Activated CD4-positive, alpha-beta memory T cell treated with anti-CD3 and anti-CD28 coated beads, Interleukin-2, amount 10 ng/mL, durations not matched to agents 7 days and 5 days (primary cell): Measurements from ENCODE around the gene URB1. TPM values are rescaled to one million over a fixed set of nuclear protein-coding genes. Genes with fewer than 3 reads are reported as not detected.
"Not testable (repeated sequence)": the region's sequence is repeated elsewhere in the genome, so short reads cannot be mapped to it uniquely, and the experiment has no call there.

Experiments
- CTCF ChIA-PET: fragments of 350-600 bp; sonication (Branson Sonifier 250); formaldehyde crosslinking; loops from one replicate; lab custom pipeline; 2021; ENCODE audit warnings: antibody characterized with exemption, inconsistent platforms; lab: Charles Lee
- POLR2A ChIA-PET: fragments of 350-600 bp; sonication (Branson Sonifier 250); formaldehyde crosslinking; loops from one replicate; lab custom pipeline; 2021; ENCODE audit warnings: antibody characterized with exemption; lab: Charles Lee
- DNase-seq: peaks from one replicate; pipeline ENCODE4 v3.0.0-alpha.2; 2020
- H3K27ac Mint-ChIP-seq: one replicate; pipeline ENCODE4 v1.8.0; 2021; ENCODE audit warnings: mild to moderate bottlenecking, mixed read lengths
- H3K27me3 Mint-ChIP-seq: one replicate; pipeline ENCODE4 v1.8.0; 2021; ENCODE audit warnings: mixed read lengths
- H3K36me3 Mint-ChIP-seq: one replicate; pipeline ENCODE4 v1.8.0; 2021; ENCODE audit warnings: low read depth, mixed read lengths
- H3K4me1 Mint-ChIP-seq: one replicate; pipeline ENCODE4 v1.8.0; 2021; ENCODE audit warnings: mixed read lengths
- H3K4me3 Mint-ChIP-seq: one replicate; pipeline ENCODE4 v1.8.0; 2021; ENCODE audit warnings: mild to moderate bottlenecking, mixed read lengths
- H3K9me3 Mint-ChIP-seq: one replicate; pipeline ENCODE4 v1.8.0; 2021; ENCODE audit warnings: mixed read lengths
- total RNA-seq, 2 experiments: library from RNA; stranded (reverse); gene quantifications; one replicate each; pipeline ENCODE4 v1.2.3, GENCODE V29; 2021

The URB1 gene
- total RNA-seq, 2 experiments from 2014 or later = 9.1 TPM

GRCh38 chr21:32276671-32277070 is 116.1 kb downstream of the URB1 start:
- ChIA-PET POLR2A (no interaction called here), CTCF (interaction anchor here (1.9 kb wide), 1 partner anchor 324 kb away, joined by 13 read pairs; no protein-coding TSS in a partner anchor)
- peaks cover 14% of the 10 kb centered on the region for H3K36me3 Mint-ChIP-seq
- no peak overlapping the region for H3K4me3 Mint-ChIP-seq
- no peaks in the 10 kb centered on the region for H3K9me3 Mint-ChIP-seq
- H3K27ac Mint-ChIP-seq = no peak overlapping the region
- peaks cover 34% of the 10 kb centered on the region for H3K4me1 Mint-ChIP-seq
- no peaks in the 10 kb centered on the region for H3K27me3 Mint-ChIP-seq
- no peak for DNase-seq

DNA sequence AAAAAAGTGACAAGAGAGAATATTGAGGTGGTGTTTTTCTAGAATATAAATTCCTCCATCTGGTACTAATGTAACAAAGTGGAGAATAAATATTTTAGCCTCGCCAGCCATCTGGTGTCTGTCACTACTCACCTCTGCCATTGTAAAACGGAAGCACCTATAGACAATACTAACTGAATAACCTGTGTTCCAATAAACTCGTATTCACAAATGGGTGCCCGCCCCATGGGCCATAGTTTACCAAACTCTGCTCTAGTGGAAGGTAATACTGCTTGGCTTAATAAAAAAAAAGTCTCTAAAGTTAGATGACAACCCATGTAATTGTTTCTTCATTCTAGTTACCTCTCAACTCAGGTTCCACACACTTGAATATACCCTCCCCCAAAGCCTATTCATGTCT is 122.1 kb downstream of the URB1 start:
- ChIA-PET CTCF (interaction anchor here (0.6 kb wide), 1 partner anchor 330 kb away, joined by 5 read pairs; no protein-coding TSS in a partner anchor), POLR2A (no interaction called here)
- H3K4me1 Mint-ChIP-seq = peaks cover 2% of the 10 kb centered on the region
- no peaks in the 10 kb centered on the region for H3K9me3 Mint-ChIP-seq
- no peak overlapping the region for H3K27ac Mint-ChIP-seq
- DNase-seq = no peak
- H3K36me3 Mint-ChIP-seq = peaks cover 23% of the 10 kb centered on the region
- H3K4me3 Mint-ChIP-seq = no peak overlapping the region
- no peaks in the 10 kb centered on the region for H3K27me3 Mint-ChIP-seq

GRCh38 chr21:32265321-32265720 is 127.5 kb downstream of the URB1 start:
- DNase-seq, POLR2A ChIA-PET, H3K9me3 Mint-ChIP-seq, H3K4me3 Mint-ChIP-seq, H3K4me1 Mint-ChIP-seq, H3K27me3 Mint-ChIP-seq, H3K27ac Mint-ChIP-seq, CTCF ChIA-PET: not testable (repeated sequence)
- peaks cover 11% of the 10 kb centered on the region for H3K36me3 Mint-ChIP-seq

GRCh38 chr21:32261929-32262328 is 130.9 kb downstream of the URB1 start:
- H3K27ac Mint-ChIP-seq = no peak overlapping the region
- H3K4me1 Mint-ChIP-seq = peaks cover 1% of the 10 kb centered on the region
- DNase-seq = no peak
- H3K4me3 Mint-ChIP-seq = no peak overlapping the region
- POLR2A ChIA-PET = no interaction called here
- peaks cover 6% of the 10 kb centered on the region for H3K36me3 Mint-ChIP-seq
- CTCF ChIA-PET = no interaction called here
- H3K9me3 Mint-ChIP-seq = no peaks in the 10 kb centered on the region
- no peaks in the 10 kb centered on the region for H3K27me3 Mint-ChIP-seq

Other genes with a start within 250 kb of the URB1 start
- gene MIS18A, start 114.0 kb downstream of the URB1 start, total RNA-seq = 10 to 100 TPM; 19.7 to 20.3 TPM
- not detected for gene MRAP, start 94.2 kb downstream of the URB1 start, total RNA-seq
- 1 to 10 TPM; 5.0 to 6.3 TPM for gene EVA1C, start 19.7 kb upstream of the URB1 start, total RNA-seq
- gene TCP10L, start 192.5 kb upstream of the URB1 start, total RNA-seq = under 1 TPM; 0.53 to 0.95 TPM
- gene CFAP298, start 219.4 kb upstream of the URB1 start, total RNA-seq = 10 to 100 TPM; 34.0 to 34.7 TPM